Measurements from ENCODE around the gene EEA1.

DNA sequence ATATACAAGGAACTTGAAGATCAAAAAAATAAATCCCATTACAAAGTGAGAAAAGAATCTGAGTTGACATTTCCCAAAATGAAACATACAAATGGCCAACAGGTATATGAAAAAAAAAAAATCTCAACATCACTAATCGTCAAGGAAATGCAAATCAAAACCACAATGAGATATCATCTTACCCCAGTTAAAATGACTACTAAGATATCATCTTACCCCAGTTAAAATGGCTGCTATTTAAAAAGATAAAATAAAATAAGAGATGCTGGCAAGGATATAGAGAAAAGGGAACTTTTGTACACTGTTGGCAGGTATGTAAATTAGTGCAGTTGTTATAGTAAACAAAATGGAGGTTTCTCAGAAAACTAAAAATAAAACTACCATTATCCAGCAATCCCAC is 181.9 kb downstream of the EEA1 start:
- TF ChIP-seq POLR2AphosphoS5 (IDR thresholded peaks at IDR 0.05; ENCODE audit: low read depth, low read length) (no peak), SIN3A (IDR thresholded peaks at IDR 0.05; ENCODE audit: borderline replicate concordance, insufficient read depth, low read length) (no peak), FOXP2 (optimal IDR thresholded peaks at IDR 0.05; ENCODE audit: borderline replicate concordance, extremely low read depth, extremely low read length, insufficient read depth) (no peak)
